GM12892 (cell line): ENCODE data around the gene EXOC4.

ENCODE experiments used
- POLR2A ChIP-seq: IDR thresholded peaks from 2 replicates; pipeline ENCODE4 v1.6.1; 2011; ENCODE audit warnings: low read depth, low read length, control low read depth
- POLR2AphosphoS5 ChIP-seq: IDR thresholded peaks from 2 replicates; pipeline ENCODE4 v1.6.1; 2011; ENCODE audit warnings: low read depth, low read length, control low read depth
- TAF1 ChIP-seq: IDR thresholded peaks from 2 replicates; pipeline ENCODE4 v1.6.1; 2011; ENCODE audit warnings: low read depth, mild to moderate bottlenecking, control low read depth, low read length, borderline replicate concordance

DNA sequence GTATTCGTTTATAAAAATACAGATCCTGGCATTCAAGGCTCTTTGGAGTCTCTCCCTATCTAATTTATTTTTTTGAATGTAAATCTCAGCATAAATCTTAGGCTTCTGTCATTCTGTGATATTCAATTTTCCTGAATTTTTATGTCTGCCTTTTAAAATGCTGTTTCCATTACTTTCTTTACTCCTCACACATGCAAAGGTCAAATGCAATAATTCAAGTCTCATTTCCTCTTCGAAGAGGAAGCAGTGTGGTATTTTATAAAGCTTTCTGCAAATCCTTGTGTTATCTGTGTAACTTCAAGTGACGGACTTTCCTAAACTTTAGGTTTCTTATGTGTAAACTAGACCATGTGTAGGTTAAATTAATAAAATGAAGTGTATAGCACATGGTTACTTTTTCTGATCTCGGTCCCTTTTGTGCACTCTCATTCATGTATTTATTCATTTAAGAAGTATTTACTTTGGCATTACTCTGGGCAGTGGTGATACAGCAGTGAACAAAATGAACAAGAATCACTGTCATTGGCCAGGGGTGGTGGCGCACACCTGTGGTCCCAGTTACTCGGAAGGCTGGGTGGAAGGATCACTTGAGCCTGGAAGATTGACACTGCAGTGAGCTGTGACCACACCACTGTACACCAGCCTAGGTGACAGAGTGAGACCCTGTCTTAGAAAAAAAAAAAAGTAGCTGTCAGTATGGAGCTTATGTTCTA lies 332.2 kb downstream of the EXOC4 start:
- TF ChIP-seq TAF1 (no peak), POLR2A (no peak), POLR2AphosphoS5 (no peak)
